HG03196 (cell line): Measurements from ENCODE around the gene PDZD2.

ENCODE experiments used
- ATAC-seq: cut with Tn5 transposase; IDR thresholded peaks from one replicate; pipeline ENCODE4 v1.9.1; 2021; ENCODE audit not compliant: unreplicated experiment

The PDZD2 gene

GRCh38 chr5:32156635-32157034 lies 517.7 kb downstream of the PDZD2 start:
- ATAC-seq, result no peak

- no peak for ATAC-seq
These were observed 518.1 kb downstream of the PDZD2 start for GRCh38 chr5:32157078-32157477.

- no peak for ATAC-seq
These were observed 519.7 kb downstream of the PDZD2 start for GRCh38 chr5:32158679-32158975.

DNA sequence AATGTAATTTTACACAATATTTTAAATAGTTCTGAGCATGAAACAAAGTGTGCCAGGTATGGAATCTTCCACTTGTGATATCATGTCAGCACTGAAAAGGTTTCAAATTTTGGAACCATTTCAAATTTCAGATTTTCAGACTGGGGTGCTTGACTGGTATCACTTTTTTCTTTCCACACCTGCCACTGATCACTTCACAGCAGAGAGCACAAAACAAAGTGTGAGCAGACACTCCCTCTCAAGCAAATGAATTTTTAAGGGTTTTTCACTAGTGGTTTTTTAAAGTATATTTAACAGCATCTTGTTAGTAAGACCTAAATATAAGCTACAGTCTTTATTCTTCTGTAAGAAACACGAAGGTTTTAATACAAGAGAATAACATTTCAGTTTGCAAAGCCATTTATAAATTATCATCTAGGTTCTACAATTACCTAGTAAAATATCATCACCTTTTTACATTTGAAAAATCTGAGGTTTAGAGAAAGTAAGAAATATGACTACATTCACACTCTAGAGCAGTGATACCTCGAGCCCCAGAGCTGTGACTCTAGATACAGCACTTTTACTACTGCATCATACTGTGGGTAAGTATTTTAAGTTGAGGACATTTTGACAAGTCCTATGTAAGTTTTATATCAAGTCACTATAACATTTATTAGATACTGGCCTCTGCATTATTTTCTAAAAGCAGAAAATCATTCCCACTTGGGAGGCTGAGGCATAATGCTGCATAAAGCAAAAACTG lies 520.6 kb downstream of the PDZD2 start:
- ATAC-seq, result no peak

GRCh38 chr5:32160228-32160627 lies 521.3 kb downstream of the PDZD2 start:
- no peak for ATAC-seq
